PC-3 (cell line): ENCODE results near the gene PSMB1. TPM values are rescaled to one million over a fixed set of nuclear protein-coding genes. Genes with fewer than 3 reads are reported as not detected.
A peak's percentile ranks its signal among the peaks of the same experiment; 100 is the strongest.

Experiments used
- ATAC-seq: fragments of 200-7000 bp; cut with Tn5 transposase; 2 replicates; pipeline ENCODE4 v1.9.1; 2020; ENCODE audit warnings: mild to moderate bottlenecking, moderate library complexity
- BruUV-seq: library from RNA; stranded (reverse); fragments of 400-500 nt; replicated peaks from 2 replicates; lab custom pipeline; 2021; lab: Mats Ljungman, UMichigan
- CTCF ChIA-PET: fragments of 300-600 bp; sonication (Branson Sonifier 250); formaldehyde crosslinking; loops from one replicate; lab custom pipeline; 2022; ENCODE audit warnings: antibody characterized with exemption; lab: Charles Lee
- POLR2A ChIA-PET: fragments of 300-600 bp; sonication (Branson Sonifier 250); formaldehyde crosslinking; loops from one replicate; lab custom pipeline; 2022; ENCODE audit warnings: antibody characterized with exemption; ENCODE audit not compliant: unreplicated experiment; lab: Charles Lee
- DNase-seq: peaks from one replicate; pipeline ENCODE4 v3.0.0-alpha.2; 2015
- H2AFZ ChIP-seq: fragments of 300-600 bp; sonication (generic); 2 replicates; pipeline ENCODE4 v1.6.0; 2016; ENCODE audit warnings: antibody characterized with exemption, low read length
- H3F3A ChIP-seq: fragments of 300-600 bp; sonication (generic); one replicate; pipeline ENCODE4 v1.6.0; 2017; ENCODE audit warnings: antibody characterized with exemption, low read length, control low read depth, mild to moderate bottlenecking; ENCODE audit not compliant: unreplicated experiment
- H3K27ac ChIP-seq: fragments of 300-600 bp; sonication (generic); 2 replicates; pipeline ENCODE4 v1.5.1; 2016; ENCODE audit warnings: mild to moderate bottlenecking, low read length
- H3K27me3 ChIP-seq: fragments of 300-600 bp; sonication (generic); 2 replicates; pipeline ENCODE4 v1.6.1; 2016; ENCODE audit warnings: low read length, mixed read lengths
- H3K36me3 ChIP-seq: fragments of 300-600 bp; sonication (generic); 2 replicates; pipeline ENCODE4 v1.6.1; 2016; ENCODE audit warnings: low read depth, mixed run types, low read length, mixed read lengths
- H3K4me1 ChIP-seq: fragments of 300-600 bp; sonication (generic); 2 replicates; pipeline ENCODE4 v1.5.1; 2016; ENCODE audit warnings: low read length; ENCODE audit not compliant: insufficient read depth
- H3K4me2 ChIP-seq: fragments of 300-600 bp; sonication (generic); 2 replicates; pipeline ENCODE4 v1.6.0; 2016; ENCODE audit warnings: low read length
- H3K4me3 ChIP-seq: fragments of 300-600 bp; sonication (generic); 2 replicates; pipeline ENCODE4 v1.5.1; 2016; ENCODE audit warnings: mild to moderate bottlenecking, low read length, mixed read lengths
- H3K79me2 ChIP-seq: fragments of 300-600 bp; sonication (generic); 2 replicates; pipeline ENCODE4 v1.6.1; 2017; ENCODE audit warnings: low read length, mixed read lengths
- H3K9ac ChIP-seq: fragments of 300-600 bp; sonication (generic); 2 replicates; pipeline ENCODE4 v1.6.0; 2016; ENCODE audit warnings: mild to moderate bottlenecking, low read length
- H3K9me2 ChIP-seq: fragments of 300-600 bp; sonication (generic); replicated peaks from 2 replicates; pipeline ENCODE4 v1.6.1; 2016; ENCODE audit warnings: mixed run types, low read length, mixed read lengths
- H3K9me3 ChIP-seq: fragments of 300-600 bp; sonication (generic); 2 replicates; pipeline ENCODE4 v1.6.1; 2016; ENCODE audit warnings: low read length, mixed read lengths
- H4K20me1 ChIP-seq: fragments of 300-600 bp; sonication (generic); 2 replicates; pipeline ENCODE4 v1.6.1; 2016; ENCODE audit warnings: low read length, mixed read lengths
- EZH2 ChIP-seq: fragments of 300-600 bp; sonication (generic); IDR thresholded peaks from one replicate; pipeline ENCODE4 v1.6.1; 2017; ENCODE audit warnings: antibody characterized with exemption, mild to moderate bottlenecking, low read length; ENCODE audit not compliant: unreplicated experiment
- EZH2phosphoT487 ChIP-seq: fragments of 300-600 bp; sonication (generic); IDR thresholded peaks from 2 replicates; pipeline ENCODE4 v1.6.1; 2018; ENCODE audit warnings: mild to moderate bottlenecking, antibody characterized with exemption, low read length, borderline replicate concordance
- intact Hi-C: fragments of 100-400 bp; cut with micrococcal nuclease; formaldehyde crosslinking; loops from 2 replicates; pipeline ENCODE4 v1.9.0; 2023
- total RNA-seq: library from RNA; depleted of rRNA; stranded (reverse); fragments of >200 nt; gene quantifications from 2 replicates; pipeline ENCODE4 v1.2.3, GENCODE V29; 2014
- TF ChIP-seq, protein P1 (sequence below): fragments of 300-600 bp; sonication (generic); conservative IDR thresholded peaks from 2 replicates; pipeline ENCODE4 v1.5.1; 2017; ENCODE audit warnings: antibody characterized with exemption, low read depth, mild to moderate bottlenecking, low read length

PSMB1 gene
- total RNA-seq, 1 experiment from 2014 or later: 449 TPM

- Histone ChIP-seq H2AFZ (peak overlapping the region; percentile 97), H3K27me3 (no peaks in the 10 kb centered on the region), H3K36me3 (peaks cover 17% of the 10 kb centered on the region), H3K79me2 (peaks cover 84% of the 10 kb centered on the region), H3F3A (no peaks in the 10 kb centered on the region), H3K27ac (peak overlapping the region; percentile 85), H3K4me1 (peaks cover 30% of the 10 kb centered on the region; the same call in 1 of the 2 replicates), H3K9ac (peak overlapping the region; percentile 95), H4K20me1 (peaks cover 42% of the 10 kb centered on the region), H3K9me2 (no peaks in the 10 kb centered on the region), H3K9me3 (no peaks in the 10 kb centered on the region), H3K4me3 (peak overlapping the region; percentile 97), H3K4me2 (peak overlapping the region; percentile 98)
- TF ChIP-seq, protein P1, sequence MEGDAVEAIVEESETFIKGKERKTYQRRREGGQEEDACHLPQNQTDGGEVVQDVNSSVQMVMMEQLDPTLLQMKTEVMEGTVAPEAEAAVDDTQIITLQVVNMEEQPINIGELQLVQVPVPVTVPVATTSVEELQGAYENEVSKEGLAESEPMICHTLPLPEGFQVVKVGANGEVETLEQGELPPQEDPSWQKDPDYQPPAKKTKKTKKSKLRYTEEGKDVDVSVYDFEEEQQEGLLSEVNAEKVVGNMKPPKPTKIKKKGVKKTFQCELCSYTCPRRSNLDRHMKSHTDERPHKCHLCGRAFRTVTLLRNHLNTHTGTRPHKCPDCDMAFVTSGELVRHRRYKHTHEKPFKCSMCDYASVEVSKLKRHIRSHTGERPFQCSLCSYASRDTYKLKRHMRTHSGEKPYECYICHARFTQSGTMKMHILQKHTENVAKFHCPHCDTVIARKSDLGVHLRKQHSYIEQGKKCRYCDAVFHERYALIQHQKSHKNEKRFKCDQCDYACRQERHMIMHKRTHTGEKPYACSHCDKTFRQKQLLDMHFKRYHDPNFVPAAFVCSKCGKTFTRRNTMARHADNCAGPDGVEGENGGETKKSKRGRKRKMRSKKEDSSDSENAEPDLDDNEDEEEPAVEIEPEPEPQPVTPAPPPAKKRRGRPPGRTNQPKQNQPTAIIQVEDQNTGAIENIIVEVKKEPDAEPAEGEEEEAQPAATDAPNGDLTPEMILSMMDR: no peak
- no peak for TF ChIP-seq EZH2phosphoT487
- TF ChIP-seq EZH2: no peak
- intact Hi-C loops: loop anchor here (10.0 kb wide), 1 partner anchor 829 kb away; the partner anchor contains the start of gene PHF10
- ChIA-PET CTCF (no interaction called here), POLR2A (interaction anchor here (0.6 kb wide), 1 partner anchor 326 kb away, joined by 3 read pairs; no protein-coding TSS in a partner anchor)
- DNase-seq (no peak), ATAC-seq (peak; percentile 55)
- BruUV-seq: no TSS peak
Measured at GRCh38 chr6:170553534-170554012, 466 bp upstream of the PSMB1 start.

GRCh38 chr6:170545405-170545804 lies 7.7 kb downstream of the PSMB1 start:
- no TSS peak for BruUV-seq
- H3K27me3 ChIP-seq: no peaks in the 10 kb centered on the region
- peaks cover 94% of the 10 kb centered on the region for H3K79me2 ChIP-seq
- H3K4me3 ChIP-seq: no peak overlapping the region
- peak; percentile 46 for ATAC-seq
- H3K9me2 ChIP-seq: no peaks in the 10 kb centered on the region
- DNase-seq: no peak
- H3K9me3 ChIP-seq: no peaks in the 10 kb centered on the region
- peaks cover 10% of the 10 kb centered on the region; the same call in 1 of the 2 replicates for H3K4me1 ChIP-seq
- no peak overlapping the region for H2AFZ ChIP-seq
- H3K36me3 ChIP-seq: peaks cover 87% of the 10 kb centered on the region
- H3K4me2 ChIP-seq: no peak overlapping the region
- no peak overlapping the region for H3K27ac ChIP-seq
- no peaks in the 10 kb centered on the region for H3F3A ChIP-seq
- no peak overlapping the region for H3K9ac ChIP-seq
- ChIA-PET POLR2A (no interaction called here), CTCF (no interaction called here)
- intact Hi-C loops: no loop called here
- TF ChIP-seq EZH2 (no peak), EZH2phosphoT487 (no peak)
- TF ChIP-seq, protein P1: no peak
- peaks cover 77% of the 10 kb centered on the region for H4K20me1 ChIP-seq

DNA sequence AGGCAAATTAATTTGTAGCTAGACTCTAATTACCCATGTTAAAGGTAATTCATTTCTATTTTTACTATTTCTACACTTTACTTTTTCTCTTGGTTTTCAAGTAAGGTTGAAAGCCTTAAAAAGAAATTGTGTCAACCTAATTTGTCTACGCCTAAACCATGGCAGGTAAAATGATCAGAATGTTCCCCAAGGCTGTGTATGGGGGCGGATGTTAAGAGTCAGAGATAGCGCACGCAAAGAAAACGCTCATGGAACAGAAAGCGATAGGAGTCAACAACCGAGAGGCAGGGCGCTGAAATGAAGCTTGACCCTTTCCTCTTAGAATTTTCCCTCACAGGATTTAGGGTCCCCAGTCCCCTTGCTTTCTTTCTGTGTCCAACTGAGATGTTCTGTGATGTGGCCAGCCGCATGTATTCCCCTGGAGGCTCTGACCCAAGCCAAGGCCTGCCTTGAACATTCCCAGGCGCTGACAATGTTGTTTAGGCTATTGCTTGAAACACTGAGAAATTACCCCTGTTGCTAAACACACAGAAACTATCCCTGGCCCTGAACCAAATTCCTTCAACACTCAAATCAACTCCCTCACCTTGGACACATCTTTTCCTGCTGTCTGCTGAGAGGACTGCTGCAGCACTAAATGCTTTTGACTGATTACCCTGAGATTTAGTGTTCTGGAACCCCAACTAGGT lies 10.9 kb downstream of the PSMB1 start:
- Histone ChIP-seq H3K9ac (no peak overlapping the region), H3F3A (no peaks in the 10 kb centered on the region), H3K4me1 (no peaks in the 10 kb centered on the region), H3K36me3 (peaks cover 79% of the 10 kb centered on the region), H4K20me1 (peaks cover 55% of the 10 kb centered on the region), H3K4me2 (no peak overlapping the region), H3K9me2 (no peaks in the 10 kb centered on the region), H3K4me3 (no peak overlapping the region), H2AFZ (no peak overlapping the region), H3K27me3 (no peaks in the 10 kb centered on the region), H3K79me2 (peaks cover 85% of the 10 kb centered on the region), H3K27ac (no peak overlapping the region), H3K9me3 (no peaks in the 10 kb centered on the region)
- TF ChIP-seq EZH2 (no peak), EZH2phosphoT487 (no peak)
- TF ChIP-seq, protein P1: no peak
- POLR2A ChIA-PET: no interaction called here
- ATAC-seq: no peak
- CTCF ChIA-PET: no interaction called here
- no peak for DNase-seq
- intact Hi-C loops: no loop called here
- no TSS peak for BruUV-seq
